ENCODE measurements around the gene SULT1C4.

The SULT1C4 gene

DNA sequence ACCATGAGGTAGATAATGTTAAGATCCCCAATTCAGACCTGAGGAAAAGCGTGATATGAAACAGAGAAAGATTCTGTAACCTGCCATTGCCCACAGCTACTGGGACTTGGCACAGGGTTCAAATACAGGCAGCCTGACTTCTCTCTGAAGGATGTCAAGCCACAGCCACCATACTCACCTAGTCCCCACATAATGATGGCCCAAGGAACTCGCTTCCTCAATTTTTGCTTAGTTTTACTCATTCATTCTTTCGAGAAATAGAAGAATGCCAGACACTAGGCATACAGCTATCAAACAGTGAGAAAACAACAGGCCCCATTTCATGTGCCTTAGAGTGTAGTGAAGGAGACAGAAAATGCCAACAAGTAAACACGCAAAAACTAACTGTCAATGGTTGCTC is 980 bp upstream of the SULT1C4 start:
- DNase-seq = no peak

DNA sequence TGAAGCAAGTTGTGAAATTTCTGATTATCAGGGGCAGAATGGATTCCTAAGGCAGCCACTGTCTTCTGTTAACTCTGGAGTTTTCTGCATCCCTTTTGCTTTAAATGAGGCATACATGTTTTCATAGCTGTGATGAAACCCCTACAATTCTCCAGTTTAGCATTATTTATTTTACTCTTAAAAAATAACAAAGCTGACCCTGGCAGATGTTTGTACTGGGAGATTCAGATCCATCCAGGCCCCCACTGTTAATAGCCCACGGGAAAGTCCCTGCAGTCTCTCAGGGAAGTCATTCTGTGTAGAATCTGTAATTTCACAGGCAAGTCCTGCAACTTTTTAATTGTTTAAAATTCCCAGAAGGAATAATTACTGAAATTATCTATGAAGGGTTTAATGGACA is 353 bp upstream of the SULT1C4 start:
- no peak for DNase-seq

DNA sequence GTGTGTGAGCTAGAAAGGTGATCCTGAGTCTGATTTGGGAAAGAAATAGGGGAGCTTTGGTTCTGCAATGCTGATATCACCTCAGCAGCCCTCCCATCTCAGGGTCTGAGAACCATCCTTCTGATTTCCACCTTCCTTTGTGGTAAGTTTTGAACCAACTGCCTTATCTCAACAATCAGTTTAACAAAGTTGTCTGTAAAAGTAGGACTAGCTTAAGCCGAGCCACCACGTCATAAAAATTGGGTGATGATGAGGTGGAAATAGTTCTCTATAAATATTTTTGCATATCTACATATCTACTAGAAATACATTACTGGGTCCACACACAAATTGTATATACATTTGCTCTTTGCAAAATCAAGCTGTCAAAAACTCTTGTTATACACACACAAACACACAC is 1.1 kb downstream of the SULT1C4 start:
- DNase-seq = no peak

DNA sequence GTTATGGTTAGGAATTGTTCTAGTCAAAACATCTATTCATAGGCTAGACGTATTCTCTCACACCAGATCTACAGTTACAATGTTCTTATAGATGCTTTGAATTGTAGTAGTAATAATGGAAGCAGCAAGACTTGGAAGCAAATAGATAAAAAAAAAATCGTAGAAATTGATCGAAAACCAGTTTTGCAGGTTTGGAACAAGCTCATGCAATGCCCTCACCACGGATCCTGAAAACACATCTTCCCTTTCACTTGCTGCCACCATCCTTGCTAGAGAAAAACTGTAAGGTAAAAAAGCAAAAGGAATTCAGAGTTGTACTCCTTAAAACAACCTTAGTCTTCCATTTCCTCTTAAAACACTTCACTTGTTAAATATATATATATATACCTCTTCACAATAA is 4.4 kb downstream of the SULT1C4 start:
- no peak for DNase-seq

DNA sequence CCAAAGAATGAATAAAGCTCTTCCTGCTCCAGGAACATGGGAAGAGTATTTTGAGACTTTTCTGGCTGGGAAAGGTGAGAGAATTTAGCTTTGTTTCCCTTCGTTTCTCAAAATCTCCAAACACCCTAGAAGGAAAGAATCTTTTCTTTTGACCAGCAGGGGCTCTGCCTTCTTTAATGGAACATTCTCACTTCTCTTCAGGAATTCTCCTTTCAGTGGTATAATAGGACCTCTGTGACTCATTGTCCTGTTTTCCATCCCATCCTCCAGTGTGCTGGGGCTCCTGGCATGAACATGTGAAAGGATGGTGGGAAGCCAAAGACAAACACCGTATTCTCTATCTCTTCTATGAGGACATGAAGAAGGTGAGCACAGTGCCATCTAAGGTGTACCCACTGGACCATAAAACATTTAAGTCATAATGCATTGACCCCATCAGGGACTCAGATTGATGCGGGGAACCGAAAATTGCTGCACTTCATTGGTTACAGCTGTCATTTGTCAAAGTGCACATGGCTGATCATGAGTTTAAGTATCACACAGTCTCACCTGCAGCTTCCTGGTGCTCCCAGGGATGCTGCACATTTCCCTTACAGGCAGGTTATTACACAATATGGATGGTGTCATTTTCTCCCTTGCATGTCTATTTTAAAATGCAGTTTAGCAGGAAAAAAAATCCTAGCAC is 5.5 kb downstream of the SULT1C4 start:
- no peak for DNase-seq

DNA sequence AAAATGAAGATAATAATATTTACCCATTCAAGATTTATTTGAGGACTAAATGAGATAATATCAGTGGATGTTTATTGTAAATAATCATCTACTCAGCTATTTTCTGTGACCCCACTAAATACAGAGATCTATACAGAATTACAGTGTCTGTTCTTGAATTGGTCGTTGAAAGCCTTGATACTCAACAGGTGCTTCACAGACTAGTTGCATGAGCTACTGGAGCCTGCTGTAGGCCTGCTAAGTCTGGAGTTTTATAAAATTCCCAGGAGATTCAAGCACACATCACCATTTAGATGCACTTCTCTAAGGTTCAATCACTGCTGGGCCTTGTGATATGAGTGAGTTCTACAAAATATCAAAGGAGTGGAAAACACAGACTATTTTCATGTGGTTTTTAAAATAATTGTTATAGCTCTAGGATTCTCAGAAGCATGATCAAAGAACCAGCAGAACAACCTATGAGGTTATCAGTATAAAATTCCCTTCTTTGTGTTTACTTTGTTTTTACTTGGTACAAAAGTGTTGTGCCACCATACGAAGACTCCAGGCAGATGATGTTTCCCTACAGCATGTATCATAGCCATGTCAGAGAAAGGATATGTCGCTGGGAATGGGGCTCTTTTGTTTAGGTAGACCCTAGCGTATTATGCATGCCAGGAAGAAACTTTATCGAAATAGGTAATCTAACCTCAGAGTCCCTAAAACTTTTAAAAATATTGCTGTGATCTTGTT is 7.1 kb downstream of the SULT1C4 start:
- no peak for DNase-seq

GRCh38 chr2:108385411-108386071 is 7.8 kb downstream of the SULT1C4 start:
- DNase-seq = no peak

GRCh38 chr2:108388045-108388444 is 10.3 kb downstream of the SULT1C4 start:
- DNase-seq = no peak

DNA sequence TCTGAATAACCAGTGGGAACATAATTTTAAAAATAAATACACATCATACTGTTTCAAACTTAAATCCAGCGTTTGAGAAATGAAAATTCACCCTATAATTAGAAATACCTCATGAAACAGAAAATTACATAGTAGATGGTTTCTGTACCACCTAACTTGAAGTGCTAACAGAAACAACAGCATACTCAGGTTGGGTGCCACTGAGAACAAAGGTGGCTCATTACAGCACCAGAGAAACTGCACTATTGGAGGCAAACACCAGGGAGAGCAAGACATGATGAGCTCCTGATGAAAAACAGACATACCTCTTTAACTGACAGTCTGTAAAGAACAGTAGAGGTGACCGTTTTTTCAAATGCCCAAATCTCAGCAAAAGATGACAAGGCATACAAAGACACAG is 12.6 kb downstream of the SULT1C4 start:
- DNase-seq = no peak

GRCh38 chr2:108392029-108392428 is 14.3 kb downstream of the SULT1C4 start:
- no peak for DNase-seq

DNA sequence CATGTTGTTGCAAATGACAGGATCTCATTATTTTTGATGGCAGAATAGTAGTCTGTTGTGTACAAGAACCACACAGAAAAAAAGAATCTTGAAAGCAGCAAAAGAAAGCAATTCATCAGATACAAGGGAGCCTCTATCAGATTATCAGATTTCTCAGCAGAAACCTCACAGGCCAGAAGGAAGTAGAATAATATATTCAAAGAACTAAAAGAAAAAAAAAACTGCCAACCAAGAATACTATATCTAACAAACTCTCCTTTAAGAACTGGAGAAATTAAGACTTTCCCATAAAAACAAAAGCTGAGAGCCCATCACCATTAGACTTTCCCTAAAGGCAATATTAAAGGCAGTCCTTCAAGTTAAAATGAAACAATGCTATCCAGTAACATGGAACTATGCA is 15.4 kb downstream of the SULT1C4 start:
- DNase-seq = no peak

GRCh38 chr2:108395155-108395554 is 17.4 kb downstream of the SULT1C4 start:
- no peak for DNase-seq

DNA sequence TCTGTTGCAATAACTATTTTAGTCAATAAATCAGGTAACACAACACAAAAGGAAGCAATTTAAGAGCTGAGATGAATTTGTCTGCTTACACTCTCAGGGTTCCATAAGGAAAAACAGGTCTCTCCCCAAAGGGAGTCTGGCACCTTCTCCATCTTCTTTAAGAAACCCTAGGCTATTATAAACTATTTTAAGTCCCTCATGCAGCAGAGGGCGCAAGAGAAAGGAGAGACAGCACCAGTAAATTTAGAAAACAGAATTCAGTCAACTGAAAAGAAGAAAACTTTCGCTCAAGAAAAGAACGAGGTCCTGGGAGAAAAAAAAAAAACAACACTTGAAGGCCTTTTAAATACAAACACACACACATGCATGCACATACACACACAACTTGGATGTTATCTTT is 19.1 kb downstream of the SULT1C4 start:
- no peak for DNase-seq

GRCh38 chr2:108399479-108399878 is 21.7 kb downstream of the SULT1C4 start:
- no peak for DNase-seq

DNA sequence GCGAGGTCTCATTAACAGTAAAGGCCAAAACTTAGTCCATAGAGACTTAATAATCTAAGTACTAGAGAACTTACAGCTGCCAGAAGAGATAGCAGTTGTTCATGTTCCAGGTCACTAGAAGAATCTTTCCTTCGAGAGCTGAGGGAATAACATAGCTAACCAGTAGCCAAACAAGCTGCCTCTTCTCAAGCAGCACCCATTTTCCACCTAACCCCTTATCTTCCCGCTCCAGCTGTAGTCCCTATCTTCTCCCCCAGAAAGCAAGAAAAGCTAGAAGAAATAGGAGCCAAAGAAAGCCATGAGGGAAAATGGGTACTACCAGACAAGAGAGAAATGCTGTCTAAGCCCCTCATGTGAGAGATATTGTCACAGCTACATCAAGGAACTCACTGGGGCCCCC is 24.0 kb downstream of the SULT1C4 start:
- DNase-seq = no peak

DNA sequence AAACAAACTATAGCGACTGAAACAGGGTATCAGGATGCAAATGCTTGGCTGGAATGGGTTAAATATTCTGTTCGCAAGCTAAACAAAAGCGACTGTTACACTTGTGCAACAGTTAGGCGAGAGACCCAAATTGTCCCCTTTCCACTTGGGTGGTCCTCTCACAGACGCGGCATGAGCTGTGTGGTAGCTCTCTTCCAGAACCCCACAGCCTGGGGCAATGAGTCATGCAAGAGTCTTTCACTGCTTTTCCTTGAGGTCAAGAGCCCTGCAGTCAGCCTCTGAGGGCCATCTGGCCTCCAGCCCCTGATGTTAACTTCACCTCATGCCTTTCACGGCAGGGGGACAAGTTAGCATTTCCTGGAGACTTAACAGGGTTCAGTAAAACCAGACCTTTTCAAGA is 25.7 kb downstream of the SULT1C4 start:
- DNase-seq = no peak

- DNase-seq = no peak
Observed at GRCh38 chr2:108404784-108405397, 27.1 kb downstream of the SULT1C4 start.

DNA sequence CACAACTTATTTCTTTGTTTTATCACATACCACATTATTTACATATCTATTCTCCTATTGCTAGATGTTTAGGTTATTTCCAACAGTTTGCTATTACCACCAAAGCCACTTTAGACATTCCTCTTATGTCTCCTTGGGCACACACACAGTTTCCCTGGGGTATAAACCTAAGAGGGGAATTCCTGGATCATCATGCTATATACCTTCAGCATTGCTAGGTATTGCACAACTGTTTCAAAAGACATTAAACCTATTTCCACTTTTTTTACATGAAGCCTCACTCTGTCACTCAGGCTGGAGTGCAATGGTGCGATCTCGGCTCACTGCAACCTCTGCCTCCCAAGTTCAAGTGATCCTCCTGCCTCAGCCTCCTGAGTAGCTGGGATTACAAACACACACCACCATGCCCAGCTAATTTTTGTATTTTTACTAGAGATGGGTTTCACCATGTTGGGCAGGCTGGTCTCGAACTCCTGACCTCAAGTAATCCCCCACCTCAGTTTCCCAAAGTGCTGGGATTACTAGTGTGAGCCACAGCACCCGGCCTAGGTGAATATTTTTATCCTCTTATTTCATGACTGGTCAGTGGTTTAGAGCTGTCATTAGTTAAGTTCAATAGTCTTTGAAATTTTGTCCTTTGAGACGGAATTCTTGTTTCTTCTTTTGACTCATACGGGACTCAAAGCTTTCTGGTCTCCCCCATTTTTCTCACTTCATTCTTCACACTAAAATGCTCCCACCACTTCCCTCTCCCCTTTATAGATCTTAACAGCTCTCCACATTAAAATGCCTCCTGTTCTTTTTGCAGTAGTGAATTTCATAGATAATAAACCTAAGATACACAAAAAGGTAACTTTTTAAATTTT is 30.3 kb downstream of the SULT1C4 start:
- DNase-seq = no peak

DNA sequence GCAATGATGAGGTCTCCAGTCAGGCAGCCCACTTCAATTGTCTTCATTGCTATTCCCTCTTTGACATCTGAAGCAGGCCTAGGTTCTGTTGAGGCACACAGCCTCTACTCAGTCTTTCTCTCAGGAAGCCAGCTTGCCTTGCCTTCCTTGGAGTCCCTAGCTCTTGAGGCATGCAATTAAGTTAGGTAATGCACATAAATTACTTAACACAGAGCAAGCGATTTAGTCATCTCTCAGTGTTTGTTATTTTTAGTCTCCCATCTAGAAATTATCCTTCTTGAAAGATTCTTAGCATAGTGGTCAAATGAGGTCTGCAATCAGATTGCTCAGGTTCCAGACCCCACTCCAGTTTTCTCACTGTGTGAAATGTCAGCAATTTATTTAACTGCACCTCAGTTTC is 32.0 kb downstream of the SULT1C4 start:
- no peak for DNase-seq

- DNase-seq = no peak
Observed at GRCh38 chr2:108412995-108413710, 35.4 kb downstream of the SULT1C4 start.

DNA sequence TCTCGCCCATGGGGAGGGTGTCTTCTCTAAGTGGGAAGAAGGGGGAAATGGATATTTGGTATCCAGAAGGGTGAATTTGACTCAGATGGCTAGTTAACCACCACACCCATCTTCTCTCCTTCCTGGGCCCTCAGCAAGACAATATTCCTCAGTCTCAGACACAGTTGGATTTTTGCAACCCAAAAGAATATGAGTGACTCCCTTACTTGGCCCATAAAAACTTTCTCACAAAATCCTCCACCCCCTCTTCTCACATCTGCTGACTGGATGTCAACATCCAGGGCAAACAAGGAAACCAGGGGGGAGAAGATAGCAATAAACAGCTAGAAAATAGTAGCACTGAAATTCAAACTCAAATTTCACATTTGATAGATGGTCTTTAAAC is 35.9 kb downstream of the SULT1C4 start:
- no peak for DNase-seq

DNA sequence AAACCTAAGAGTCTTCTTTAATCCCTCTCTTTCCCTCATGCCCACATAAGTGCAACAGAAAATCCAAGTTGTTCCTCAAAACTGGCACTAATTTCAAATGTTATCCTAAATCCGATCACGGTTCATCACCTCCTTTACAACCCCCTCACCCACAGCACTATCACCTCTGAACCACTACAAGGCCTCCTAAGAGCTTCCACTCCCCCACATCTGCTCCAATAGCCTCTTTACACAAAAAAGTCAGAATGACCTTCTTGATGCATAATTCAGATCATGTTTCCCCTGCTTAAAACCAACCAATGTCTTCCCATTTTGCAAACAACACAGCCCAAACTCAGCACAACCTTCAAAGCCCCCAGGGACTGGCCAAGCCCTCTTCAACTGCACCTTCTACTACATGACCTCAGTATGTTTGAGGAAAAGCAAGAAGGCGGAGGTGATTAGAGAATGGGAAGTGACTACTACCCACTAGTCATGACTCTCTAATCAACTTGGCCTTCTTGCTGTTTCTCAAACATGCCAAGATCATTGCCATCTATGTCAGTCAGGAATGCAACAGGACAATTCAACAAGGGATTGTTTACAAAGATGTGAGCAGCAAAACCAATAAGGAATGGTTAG is 36.6 kb downstream of the SULT1C4 start:
- DNase-seq = no peak
